Measurements from ENCODE around the gene FNDC8. TPM values are rescaled to one million over a fixed set of nuclear protein-coding genes. Genes with fewer than 3 reads are reported as not detected.

Gene FNDC8
- total RNA-seq, 2 experiments from 2014 or later, result not detected

- BruUV-seq (replicated peaks), result no TSS peak
These were observed 39.2 kb upstream of the FNDC8 start for GRCh38 chr17:35082073-35082657.

GRCh38 chr17:35083071-35083470 is 38.3 kb upstream of the FNDC8 start:
- TF ChIP-seq EZH2phosphoT487 (IDR thresholded peaks at IDR 0.05; ENCODE audit: borderline replicate concordance, low read depth, low read length) (no peak), CTCF (conservative IDR thresholded peaks at IDR 0.05; ENCODE audit: low read length) (no peak)
- POLR2A ChIA-PET, result interaction anchor here (0.6 to 1.0 kb wide), 3 partner anchors 13 to 707 kb away, joined by 3 to 5 read pairs (median 4); no protein-coding TSS in a partner anchor
- Histone ChIP-seq H3K9me3 (ENCODE audit: low read length) (no peaks in the 10 kb centered on the region), H3K9me2 (ENCODE audit: insufficient read depth, low read length) (no peaks in the 10 kb centered on the region), H3K27ac (ENCODE audit: low read depth, low read length, poor library complexity, severe bottlenecking) (no peak overlapping the region), H3K79me2 (ENCODE audit: insufficient read depth, low read depth, low read length) (no peaks in the 10 kb centered on the region; the same call in 1 of the 2 replicates), H4K20me1 (ENCODE audit: insufficient read depth, low read length) (no peaks in the 10 kb centered on the region), H3K4me2 (ENCODE audit: low read length) (peak overlapping the region; percentile 46), H3K4me1 (ENCODE audit: insufficient read depth, low read length, poor library complexity, severe bottlenecking) (peaks cover 46% of the 10 kb centered on the region), H2AFZ (ENCODE audit: low read length) (no peak overlapping the region), H3K36me3 (ENCODE audit: insufficient read depth, low read length) (no peaks in the 10 kb centered on the region), H3K4me3 (ENCODE audit: low read depth, low read length, poor library complexity, severe bottlenecking) (no peak overlapping the region)
- DNase-seq (ENCODE audit: low spot score), result no peak
- intact Hi-C loops (cut with micrococcal nuclease; ENCODE audit: unreplicated experiment), result no loop called here
- CTCF ChIA-PET (ENCODE audit: unreplicated experiment), result no interaction called here
- no TSS peak for BruUV-seq (replicated peaks)

More at GRCh38 chr17:35082073-35082657, 39.2 kb upstream of the FNDC8 start:
- H3K4me1 ChIP-seq (ENCODE audit: insufficient read depth, low read length, poor library complexity, severe bottlenecking), result peaks cover 37% of the 10 kb centered on the region
- no peaks in the 10 kb centered on the region for H4K20me1 ChIP-seq (ENCODE audit: insufficient read depth, low read length)
- H3K27ac ChIP-seq (ENCODE audit: low read depth, low read length, poor library complexity, severe bottlenecking), result no peak overlapping the region
- intact Hi-C loops (cut with micrococcal nuclease; ENCODE audit: unreplicated experiment), result no loop called here
- DNase-seq (ENCODE audit: low spot score), result peak; percentile 33
- POLR2A ChIA-PET, result interaction anchor here (0.6 to 1.0 kb wide), 3 partner anchors 12 to 68 kb away, joined by 3 to 5 read pairs (median 4); no protein-coding TSS in a partner anchor
- no peaks in the 10 kb centered on the region for H3K36me3 ChIP-seq (ENCODE audit: insufficient read depth, low read length)
- peak overlapping the region; percentile 46 for H3K4me2 ChIP-seq (ENCODE audit: low read length)
- H3K79me2 ChIP-seq (ENCODE audit: insufficient read depth, low read depth, low read length), result no peaks in the 10 kb centered on the region; the same call in 1 of the 2 replicates
- H2AFZ ChIP-seq (ENCODE audit: low read length), result no peak overlapping the region
- TF ChIP-seq CTCF (conservative IDR thresholded peaks at IDR 0.05; ENCODE audit: low read length), result no peak
- H3K4me3 ChIP-seq (ENCODE audit: low read depth, low read length, poor library complexity, severe bottlenecking), result no peak overlapping the region
- H3K9me3 ChIP-seq (ENCODE audit: low read length), result no peaks in the 10 kb centered on the region
- CTCF ChIA-PET (ENCODE audit: unreplicated experiment), result no interaction called here
- H3K9me2 ChIP-seq (ENCODE audit: insufficient read depth, low read length), result no peaks in the 10 kb centered on the region

- DNase-seq (ENCODE audit: low spot score), result no peak
- ChIA-PET POLR2A (no interaction called here), CTCF (ENCODE audit: unreplicated experiment) (no interaction called here)
- H3K79me2 ChIP-seq (ENCODE audit: insufficient read depth, low read depth, low read length), result no peaks in the 10 kb centered on the region; the same call in 1 of the 2 replicates
- no peaks in the 10 kb centered on the region for H3K36me3 ChIP-seq (ENCODE audit: insufficient read depth, low read length)
- no peak overlapping the region for H2AFZ ChIP-seq (ENCODE audit: low read length)
- H3K4me2 ChIP-seq (ENCODE audit: low read length), result no peak overlapping the region
- H3K4me3 ChIP-seq (ENCODE audit: low read depth, low read length, poor library complexity, severe bottlenecking), result no peak overlapping the region
- H3K4me1 ChIP-seq (ENCODE audit: insufficient read depth, low read length, poor library complexity, severe bottlenecking), result peaks cover 59% of the 10 kb centered on the region
- no TSS peak for BruUV-seq (replicated peaks)
- TF ChIP-seq EZH2phosphoT487 (IDR thresholded peaks at IDR 0.05; ENCODE audit: borderline replicate concordance, low read depth, low read length) (no peak), CTCF (conservative IDR thresholded peaks at IDR 0.05; ENCODE audit: low read length) (no peak)
- no peak overlapping the region for H3K27ac ChIP-seq (ENCODE audit: low read depth, low read length, poor library complexity, severe bottlenecking)
- intact Hi-C loops (cut with micrococcal nuclease; ENCODE audit: unreplicated experiment), result loop anchor here (5.0 kb wide), 1 partner anchor 73 kb away; no protein-coding TSS in a partner anchor
- H3K9me3 ChIP-seq (ENCODE audit: low read length), result no peaks in the 10 kb centered on the region
- no peaks in the 10 kb centered on the region for H4K20me1 ChIP-seq (ENCODE audit: insufficient read depth, low read length)
- no peaks in the 10 kb centered on the region for H3K9me2 ChIP-seq (ENCODE audit: insufficient read depth, low read length)
These were observed 36.4 kb upstream of the FNDC8 start for GRCh38 chr17:35084987-35085386.

Measured in OCI-LY7 (cell line).